GM21447 (cell line): Measurements from ENCODE around the gene MCFD2.

Experiments used
- ATAC-seq: cut with Tn5 transposase; IDR thresholded peaks from one replicate; pipeline ENCODE4 v1.9.1; 2021; ENCODE audit not compliant: unreplicated experiment

MCFD2 gene

DNA sequence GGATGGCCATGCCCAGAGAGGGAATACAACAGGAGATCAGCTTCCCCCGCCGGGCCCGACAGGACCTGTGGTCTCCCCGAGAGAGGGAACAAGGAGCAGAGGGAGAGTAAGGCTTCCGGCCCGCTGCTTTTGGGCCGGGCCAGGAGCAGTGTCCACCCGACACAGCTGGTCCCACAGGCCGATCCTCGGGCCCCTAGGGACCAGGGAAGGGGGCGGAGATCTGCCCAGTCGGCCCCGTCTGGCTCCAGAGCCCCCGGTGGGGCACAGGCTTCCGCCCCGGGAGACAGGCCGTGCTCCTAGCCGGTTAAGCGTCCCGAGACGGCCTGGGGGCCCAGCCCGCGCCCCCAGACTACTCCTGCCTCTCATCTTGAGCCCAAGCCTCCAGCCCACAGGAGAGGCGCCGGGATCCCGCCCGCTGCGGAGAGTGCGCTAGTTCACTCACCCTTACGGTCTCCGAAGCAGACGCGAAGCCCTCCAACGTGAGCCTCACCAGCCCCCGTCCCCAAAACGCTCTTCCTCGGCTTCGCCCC lies at the start of gene MCFD2:
Gene MCFD2 (minus strand): TSS at position 526 of the 530 bp plus-strand sequence. CDS start 6,635 bp downstream, outside the sequence.
- peak; percentile 23 for ATAC-seq

DNA sequence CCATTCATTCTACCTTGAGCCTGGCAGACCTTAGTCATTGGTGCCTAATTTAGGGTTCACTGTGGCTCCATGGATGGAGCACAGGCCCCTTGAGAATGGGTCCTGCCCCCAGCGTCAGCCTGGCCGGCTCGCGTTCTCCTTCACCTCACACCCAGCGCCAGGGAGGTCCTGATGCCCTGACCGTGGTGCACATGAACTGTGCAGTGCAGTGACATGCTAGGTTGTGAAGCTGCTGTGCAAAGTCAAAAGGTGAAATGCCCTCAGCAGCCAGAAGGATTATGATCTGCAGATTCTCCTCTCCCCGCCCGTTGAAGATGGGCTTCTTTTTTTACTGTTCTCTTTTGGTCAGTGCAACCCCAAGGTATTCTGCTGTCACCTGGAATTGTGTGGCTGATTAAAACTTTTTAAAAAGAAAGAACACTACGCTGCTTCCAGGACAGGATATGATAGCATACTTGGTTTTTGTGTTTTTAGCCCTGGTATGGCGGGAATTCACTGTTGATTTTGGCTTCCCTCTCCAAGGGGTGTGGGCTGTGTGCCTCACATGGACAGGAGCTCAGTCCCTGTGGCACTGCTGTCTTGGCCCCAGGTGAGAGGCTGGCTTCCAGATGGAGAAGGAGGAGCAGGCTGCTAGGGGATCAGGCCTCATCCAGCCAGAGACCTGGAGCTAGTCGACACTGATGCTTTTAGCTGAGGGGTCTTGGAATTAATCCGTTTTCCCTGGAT lies 49.4 kb upstream of the MCFD2 start:
- no peak for ATAC-seq

DNA sequence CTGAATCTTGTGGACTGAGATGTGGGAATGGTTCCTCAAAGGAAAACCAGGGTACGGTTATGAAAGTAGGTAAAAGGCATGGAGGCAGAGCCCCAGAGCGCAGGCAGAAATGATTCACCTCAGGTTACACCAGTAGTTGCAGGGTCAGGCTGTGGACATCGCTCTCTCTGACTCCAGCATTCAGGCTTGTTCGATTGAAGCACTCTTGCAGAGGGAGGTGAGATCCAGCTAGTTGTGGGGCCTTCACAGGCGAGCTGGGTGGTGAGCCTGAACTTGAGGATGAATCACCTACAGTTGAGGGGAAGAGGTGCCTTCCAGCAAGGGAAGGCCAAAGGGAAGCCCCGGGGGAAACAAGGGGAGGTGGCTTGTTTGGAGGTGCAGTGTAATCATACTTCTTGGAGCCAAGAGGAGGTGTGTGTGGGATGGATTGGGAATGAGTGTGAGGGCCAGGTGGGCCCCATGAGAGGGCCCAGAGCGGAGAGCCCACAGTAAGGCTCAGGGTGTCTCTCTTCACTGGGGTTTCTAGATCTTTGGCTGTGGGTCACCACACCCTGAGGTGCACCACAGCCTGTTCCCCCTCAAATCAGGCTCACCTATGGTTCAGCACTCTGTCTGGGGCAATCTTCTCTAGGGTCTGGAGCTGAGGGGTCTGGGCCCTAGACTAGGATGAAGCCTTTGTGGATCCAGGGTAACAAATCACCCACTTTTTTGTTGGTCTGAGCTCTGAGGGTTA lies 48.5 kb upstream of the MCFD2 start:
- no peak for ATAC-seq

DNA sequence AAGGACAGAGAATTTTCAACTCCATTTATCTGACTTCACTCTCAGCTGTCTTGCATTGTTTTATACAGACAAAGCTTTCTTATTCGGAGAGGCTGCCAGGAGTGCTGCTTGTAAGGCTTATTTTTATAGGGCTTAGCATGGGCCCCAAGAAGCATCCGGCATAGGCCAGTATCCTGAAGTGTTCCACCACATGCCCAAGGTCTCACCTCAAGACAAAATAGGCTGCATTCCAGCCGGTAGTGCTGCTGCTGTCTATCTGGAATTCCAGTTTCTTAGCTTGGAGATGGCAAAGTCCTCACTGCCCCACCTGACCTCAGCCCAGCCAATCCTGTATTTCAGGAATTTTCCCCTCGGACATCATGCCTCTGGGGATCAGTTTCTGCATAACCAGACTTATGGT lies 47.6 kb upstream of the MCFD2 start:
- ATAC-seq, result no peak

DNA sequence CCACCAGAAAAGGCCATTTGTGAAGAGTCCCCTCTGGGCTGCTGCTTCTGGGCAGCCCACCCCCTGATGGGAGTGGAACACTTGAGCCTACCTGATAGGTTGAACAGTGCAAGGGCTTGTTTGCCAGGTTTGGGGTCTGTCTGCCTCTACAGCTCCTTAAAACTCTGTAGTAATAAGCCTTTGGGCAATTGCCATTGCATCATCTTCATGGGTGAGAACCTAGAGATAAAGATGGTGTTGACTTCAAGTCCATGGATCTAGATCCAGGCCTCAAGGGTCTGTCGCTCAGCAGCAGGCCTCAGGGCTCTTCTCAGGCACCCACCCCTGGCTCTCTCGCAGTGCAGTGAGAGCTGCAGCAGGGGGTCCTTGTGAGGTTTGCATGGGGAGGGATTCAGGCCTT lies 47.1 kb upstream of the MCFD2 start:
- no peak for ATAC-seq

DNA sequence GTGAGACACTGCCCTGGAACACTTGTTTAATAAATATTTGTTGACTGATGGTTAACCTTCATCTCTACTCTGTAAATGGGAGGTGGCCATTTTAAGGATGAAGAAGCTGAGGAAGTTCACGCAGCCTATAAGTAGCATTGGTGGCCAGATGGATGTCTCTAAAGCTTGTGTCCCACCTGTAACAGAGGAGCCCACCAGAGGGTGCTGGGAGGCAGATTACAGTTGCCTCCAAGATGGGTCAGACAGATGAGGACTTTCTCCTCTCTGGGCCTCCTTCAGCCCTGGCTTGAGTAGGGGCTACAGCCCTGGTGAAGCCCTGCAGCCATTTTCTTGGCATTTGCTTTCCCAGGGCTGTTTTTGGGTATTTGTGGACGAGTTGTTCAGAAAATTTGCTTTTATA lies 45.0 kb upstream of the MCFD2 start:
- no peak for ATAC-seq

DNA sequence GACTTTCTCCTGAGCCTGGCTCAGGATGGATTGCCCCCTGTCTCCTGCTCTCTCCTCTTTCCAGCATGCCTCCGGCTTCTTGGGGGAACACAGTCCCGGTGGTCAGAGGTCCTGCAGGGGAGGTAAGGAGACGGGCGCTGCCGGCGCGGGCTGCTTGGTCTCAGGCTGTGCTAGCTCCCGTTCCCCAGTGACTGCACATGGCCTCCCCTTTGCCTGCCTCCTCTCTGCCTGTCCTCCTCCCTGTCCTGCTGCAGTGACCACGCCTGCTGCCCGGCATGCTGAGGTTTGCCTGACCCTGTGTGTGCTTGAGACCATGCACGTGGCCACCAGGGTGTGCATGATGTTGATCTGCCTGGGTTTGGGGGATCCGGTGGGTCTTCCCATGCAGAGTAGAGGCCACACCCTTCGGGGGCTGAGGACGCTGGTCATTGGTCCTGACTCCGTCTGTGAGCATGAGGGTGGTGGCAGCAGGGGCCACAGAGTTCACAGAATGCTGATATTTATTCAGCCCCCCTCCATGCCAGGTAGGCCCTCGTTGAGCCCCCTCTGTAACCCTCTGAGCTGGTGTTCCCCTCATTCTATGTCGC lies 42.9 kb upstream of the MCFD2 start:
- no peak for ATAC-seq

DNA sequence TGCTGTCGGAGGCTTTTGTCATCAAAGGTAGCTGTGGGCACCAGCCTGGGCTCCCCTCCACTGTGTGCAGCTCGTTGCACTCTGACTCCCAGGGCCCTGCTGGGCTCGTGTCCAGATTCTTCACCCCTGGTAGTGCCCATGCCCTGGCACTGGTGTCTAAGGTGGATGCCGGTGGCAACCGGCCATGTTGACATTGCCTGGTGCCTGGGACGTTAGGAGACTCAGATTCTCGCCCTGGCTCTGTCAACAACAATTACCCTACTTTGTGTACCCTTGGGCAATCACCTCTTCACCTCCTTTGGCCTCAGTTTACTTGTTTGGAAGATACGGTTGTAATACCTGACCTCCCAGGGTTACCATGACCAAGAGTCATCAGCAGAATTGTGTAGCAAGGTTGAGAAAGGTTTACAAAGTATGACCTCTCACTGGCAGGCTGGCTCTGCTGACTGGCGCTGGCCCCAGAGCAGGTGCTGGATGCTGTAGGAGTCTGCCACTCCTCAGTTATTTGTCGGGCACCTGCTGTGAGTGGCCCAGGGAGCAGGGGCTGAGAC lies 41.5 kb upstream of the MCFD2 start:
- no peak for ATAC-seq

DNA sequence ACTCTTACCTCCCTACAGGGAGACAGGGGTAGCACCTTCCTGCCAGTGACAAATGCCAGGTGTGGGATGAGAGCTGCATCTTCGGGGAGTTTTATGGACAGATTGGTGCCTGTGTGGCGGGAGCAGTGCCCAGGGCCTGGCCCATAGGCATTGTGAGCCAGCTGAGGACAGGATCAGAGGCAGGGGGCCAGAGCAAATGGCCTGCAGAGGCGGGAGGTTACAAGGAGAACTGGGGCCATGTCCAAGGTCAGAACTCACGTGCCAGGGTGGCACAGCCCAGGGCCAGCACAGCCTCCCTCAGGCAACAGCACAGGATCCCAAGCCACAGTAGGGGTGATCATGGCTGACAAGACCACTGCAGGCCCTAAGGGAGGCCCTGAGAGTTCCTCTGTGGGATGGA lies 40.2 kb upstream of the MCFD2 start:
- ATAC-seq, result no peak

DNA sequence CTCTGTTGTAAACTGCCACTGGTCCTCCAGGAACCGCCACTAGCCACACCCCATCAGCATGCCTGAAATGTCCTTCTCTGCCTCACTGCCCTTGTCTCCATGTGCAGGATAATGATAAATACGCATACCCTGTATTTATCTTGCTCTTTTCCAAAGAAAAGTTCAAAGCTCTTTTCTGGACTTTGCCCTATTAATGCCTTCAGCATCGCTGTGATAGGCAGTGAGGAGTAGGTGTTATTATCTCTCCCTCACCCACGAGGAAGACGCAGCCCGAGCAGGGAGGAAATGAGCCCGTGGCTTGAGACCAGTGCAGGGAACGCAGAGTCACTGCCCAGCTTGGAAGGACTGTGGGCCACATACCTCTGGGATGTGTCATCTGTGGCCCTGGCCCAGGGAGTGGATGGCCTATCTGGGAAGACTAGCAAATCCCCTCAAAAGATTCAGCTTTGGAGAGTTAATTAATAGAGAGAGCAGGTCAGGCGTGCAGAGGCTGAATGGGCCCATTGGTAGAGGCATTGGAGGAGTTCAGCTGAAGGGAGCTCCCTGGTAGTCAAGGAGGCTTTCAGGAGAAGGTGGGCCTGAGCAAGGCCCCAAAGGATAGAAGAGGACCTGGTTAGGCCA lies 39.5 kb upstream of the MCFD2 start:
- no peak for ATAC-seq

DNA sequence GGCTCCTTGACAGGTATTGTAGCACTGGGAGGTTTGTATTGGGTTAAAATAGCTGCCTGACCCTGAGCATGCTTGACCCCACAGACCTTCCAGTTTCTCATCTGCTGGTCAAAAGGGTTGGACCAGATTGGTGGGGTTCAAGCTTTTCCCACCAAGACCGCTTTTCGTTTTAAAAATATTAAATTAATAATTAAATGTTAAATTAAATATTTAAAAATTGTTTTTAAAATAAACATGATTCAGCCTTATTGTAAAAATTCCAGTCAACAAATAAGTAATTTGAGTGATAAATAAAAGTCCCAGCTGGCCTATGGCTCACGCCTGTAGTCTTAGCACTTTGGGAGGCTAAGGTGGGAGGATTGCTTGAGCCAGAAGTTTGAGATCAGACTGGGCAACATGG lies 36.6 kb upstream of the MCFD2 start:
- ATAC-seq, result no peak

DNA sequence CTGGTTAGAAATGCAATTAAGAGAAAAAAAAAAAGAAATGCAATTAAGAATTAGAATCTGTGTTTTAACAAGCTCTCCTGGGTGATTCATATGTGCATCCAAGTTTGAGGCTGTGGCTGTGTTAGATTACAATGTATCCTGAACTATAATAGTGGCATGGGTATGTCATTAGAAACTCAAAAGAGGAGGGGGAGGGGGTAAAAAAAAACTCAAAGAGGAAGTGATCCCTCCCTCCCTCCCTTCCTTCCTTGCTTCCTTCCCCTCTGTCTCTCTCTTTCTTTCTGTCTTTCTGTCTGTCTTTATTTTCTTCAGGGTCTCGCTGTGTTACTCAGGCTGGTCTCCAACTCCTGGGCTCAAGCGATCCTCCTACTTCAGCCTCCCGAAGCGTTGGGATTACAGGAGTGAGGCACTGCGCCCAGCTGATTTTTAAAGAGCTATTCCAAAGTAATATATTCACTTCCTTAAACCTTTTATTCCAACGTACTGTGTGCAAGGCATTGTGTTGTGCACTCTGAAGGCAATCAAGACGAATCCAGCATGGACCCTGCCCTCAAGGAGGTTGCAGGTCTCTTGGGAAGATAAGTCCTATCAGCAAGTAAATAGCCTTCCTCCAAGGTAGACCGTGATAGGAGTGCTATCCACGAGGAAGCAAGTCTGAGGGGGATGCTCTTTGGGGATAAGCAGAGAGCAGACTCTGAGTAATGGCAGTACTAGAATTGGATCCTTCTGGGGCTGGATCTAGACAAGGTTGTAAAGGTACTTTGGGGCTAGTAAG lies 35.9 kb upstream of the MCFD2 start:
- no peak for ATAC-seq

DNA sequence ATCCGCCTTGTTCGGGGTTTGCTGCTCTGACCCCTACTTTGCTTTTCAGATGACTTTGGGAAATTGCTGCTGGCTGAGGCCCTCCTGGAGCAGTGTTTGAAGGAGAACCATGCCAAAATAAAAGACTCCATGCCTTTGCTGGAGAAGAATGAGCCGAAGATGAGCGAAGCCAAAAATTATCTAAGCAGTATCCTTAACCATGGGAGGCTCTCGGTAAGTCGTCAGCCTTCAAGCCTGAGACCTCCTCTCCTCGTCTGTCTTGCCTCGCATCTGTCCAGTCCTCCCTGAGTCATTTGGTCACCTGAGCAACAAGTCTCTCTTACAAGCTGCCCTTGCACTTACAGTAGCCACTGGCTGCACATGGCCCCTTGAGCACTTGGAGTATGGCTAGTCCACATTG lies 34.7 kb upstream of the MCFD2 start:
- no peak for ATAC-seq

DNA sequence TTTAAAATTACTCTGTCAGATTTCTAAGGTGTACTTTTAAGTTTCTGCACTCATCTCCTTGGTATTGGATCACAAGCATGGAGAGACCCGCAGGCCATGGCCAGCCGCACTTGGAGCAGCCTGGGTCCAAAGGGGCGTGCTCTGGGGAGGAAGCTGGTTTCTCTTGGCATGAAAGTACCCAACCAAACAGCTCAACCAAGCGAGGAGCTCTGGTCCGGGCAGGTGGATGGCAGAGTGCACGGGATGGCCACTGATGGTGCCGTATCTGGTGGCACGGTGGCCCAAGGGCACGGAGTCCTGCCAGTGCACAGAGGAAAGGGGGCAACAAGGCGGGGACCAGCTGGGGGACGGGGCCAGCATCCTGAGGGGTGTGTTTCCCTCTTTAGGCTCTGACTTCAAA lies 32.2 kb upstream of the MCFD2 start:
- ATAC-seq, result no peak

DNA sequence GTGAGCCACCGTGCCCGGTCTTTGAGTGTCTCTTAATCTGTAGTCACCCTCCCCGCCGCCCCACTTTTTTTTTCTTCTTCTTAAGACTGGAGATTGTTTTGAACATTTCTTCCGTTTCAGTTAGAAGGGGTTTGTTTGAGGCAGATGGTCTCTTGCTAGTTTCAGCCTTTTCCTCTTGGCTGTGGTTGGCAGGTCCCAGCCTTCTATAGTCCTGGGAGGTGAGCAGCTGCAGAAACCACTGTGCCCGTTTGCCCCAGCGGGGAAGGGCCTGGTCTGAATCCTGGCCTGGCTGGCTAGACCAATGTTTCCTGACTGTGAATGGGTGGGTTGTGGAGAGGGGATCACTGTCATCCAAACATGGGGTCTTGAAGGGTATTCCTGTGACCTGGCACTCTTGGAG lies 30.1 kb upstream of the MCFD2 start:
- ATAC-seq, result no peak

DNA sequence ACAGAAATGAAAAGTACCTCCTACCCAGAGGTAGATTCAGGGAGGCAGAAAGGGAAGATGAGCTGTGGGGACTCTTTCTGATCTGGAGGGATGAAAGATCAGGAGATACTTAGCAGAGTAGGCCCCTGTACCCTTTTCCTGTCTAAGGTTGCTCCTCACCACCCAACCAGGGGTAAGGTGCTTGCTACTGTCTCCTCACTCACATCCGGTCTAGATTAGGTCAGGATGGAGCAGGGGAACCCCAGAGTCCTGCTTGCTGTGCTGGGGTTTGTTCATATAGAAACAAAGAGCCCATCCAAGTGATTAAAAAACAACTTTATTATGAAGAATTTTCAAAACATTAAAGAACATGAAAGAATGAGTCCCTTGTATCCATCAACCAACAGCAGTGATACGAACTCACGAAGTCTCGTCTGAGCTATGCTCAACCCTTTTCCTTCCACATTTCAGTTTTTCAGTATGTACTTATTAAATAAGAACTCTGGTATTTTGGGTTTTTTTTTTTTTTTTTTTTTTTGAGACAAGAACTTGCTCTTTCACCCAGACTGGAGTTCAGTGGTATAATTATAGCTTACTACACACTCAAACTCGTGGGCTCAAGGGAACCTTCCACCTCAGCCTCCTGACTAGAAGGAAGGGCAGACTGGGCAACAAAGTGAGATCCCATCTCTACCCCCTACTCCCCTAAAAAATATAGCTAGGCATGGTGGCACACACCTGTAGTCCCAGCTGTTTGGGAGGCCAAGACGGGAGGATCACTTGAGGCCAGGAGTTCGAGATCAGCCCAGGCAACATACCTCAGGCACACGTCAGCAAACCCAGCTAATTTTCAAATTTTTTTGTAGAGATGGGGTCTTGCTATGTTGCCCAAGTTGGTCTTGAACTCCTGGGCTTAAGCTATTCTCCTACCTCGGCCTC lies 28.5 kb upstream of the MCFD2 start:
- peak; percentile 43 for ATAC-seq

DNA sequence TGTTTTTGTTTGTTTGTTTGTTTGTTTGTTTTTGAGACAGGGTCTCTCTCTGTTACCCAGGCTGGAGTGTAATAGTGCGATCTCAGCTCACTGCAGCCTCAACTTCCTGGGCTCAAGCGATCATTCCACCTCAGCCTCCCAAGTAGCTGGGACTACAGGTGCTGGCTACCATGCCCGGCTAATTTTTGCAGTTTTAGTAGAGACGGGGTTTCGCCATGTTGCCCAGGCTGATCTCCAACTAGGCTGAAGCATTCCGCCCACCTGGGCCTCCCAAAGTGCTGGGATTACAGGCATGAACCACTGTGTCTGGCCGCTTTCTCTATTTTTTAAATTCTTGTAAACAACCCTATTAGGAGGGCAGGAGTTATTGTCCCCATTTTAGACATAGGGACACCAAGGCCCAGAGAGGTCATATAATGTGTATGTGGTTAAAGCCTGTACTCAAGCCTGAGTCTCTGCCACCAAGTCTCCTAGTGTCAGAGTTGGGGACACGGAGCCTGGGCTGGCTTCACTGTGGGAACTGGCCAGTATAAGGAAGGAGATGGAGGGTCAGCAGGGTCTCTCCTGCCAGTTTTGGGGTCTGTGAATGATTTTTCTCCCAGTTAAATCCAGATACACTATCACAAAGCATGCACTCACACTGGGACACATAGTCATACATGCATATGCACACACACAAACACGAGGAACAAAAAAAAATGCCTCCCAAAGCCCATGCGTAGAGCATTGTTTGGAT lies 27.5 kb upstream of the MCFD2 start:
- no peak for ATAC-seq

DNA sequence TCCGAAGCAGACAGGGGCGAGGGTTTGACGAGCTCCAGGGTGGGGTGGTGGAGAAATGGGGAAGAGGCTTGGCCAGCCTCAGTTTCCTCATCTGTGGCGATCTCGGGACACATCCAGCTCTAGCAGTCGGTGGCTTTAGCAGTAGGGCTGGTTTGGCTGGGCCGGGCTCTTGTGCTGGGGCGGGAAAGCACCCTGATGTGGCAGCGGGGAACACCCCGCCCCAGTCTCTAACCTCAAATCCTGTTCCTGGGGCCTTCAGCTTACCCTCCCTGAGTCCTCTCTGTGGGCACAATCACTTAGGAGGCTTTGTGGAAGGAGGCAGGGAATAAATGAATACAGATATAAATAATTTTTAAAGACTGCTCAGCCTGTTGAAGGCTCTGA lies 26.5 kb upstream of the MCFD2 start:
- ATAC-seq, result peak; percentile 40
